Endothelial cell of coronary artery (primary cell): ENCODE measurements around the gene ADAMTS10. TPM values are rescaled to one million over a fixed set of nuclear protein-coding genes. Genes with fewer than 3 reads are reported as not detected.

ENCODE experiments used
- total RNA-seq: library from RNA; depleted of rRNA; stranded (reverse); fragments of >200 nt; gene quantifications from 2 replicates; pipeline ENCODE4 v1.2.3, GENCODE V29; 2014

Gene ADAMTS10
- total RNA-seq, result 2.2 and 11.6 TPM in 2 replicates

DNA sequence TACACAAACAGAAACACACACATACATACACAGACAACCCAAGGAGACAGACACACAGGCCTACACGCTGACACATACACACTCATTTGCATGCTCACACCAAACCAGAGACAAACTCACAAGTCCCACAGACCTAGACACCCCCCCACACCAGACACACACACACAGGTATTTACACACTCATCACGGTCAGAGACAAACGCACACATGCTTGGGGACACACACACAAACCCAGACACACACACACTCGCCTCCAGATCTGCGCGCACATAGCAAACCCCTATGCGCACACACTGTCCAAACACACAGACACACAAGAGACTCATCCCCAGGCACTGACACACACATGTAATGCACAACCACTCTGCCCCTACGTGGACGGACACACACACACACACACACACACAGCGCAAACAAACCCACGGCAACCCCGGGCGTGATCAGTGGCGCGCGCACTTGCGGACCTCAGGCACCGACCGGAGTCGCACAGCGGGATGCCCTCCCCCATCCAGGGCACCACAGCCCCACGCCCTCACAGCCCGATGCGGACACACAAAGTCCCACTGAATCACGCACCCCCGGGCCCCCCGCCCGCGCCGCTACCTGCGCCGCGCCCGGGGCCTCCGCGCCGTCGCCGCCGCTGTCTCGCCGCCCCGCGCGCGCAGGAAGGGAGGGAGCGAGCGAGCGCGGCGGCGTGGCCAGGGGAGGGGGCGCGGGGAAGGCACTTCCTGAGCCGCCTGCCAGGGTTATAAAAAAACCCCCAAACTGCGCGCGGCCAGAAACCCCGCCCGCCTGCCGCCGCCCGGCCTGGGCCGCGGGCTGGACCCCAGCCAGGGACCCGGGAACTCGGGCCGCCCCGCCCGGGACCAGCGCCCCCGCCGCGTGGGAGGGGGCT, at the start of gene ADAMTS10:
ADAMTS10 (minus strand) TSS at position 675 of the 895 bp plus-strand sequence. CDS start 5,005 bp downstream, outside the sequence.

DNA sequence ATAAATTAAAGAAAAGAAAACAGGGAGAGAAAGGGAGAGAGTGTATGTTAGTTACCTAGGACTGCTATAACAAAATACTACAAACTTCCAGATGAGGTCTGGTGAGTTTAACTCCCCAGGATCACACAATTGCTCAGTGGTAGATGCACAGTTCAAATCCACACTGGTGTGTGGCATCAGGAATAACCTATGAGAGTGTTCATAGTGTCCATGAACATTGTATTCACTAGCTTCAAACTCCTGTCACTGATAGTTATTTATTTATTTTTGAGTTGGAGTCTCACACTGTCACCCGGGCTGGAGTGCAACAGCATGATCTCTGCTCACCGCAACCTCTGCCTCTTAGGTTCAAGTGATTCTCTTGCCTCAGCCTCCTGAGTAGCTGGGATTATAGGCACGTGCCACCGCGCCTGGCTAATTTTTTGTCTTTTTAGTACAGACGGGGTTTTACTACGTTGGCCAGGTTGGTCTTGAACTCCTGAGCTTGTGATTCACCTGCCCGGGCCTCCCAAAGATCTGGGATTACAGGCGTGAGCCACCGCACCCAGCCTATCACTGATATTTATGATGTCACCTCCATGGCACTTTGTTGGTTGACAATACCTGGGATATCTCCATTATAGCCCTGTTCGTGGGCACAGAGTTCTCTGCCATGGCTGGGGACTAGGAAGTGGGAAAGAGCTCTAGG, 19.6 kb upstream of the ADAMTS10 start, which contains the start of gene NFILZ:
NFILZ (plus strand) TSS at position 638 of the 688 bp plus-strand sequence. CDS start 46,133 bp downstream, outside the sequence.

DNA sequence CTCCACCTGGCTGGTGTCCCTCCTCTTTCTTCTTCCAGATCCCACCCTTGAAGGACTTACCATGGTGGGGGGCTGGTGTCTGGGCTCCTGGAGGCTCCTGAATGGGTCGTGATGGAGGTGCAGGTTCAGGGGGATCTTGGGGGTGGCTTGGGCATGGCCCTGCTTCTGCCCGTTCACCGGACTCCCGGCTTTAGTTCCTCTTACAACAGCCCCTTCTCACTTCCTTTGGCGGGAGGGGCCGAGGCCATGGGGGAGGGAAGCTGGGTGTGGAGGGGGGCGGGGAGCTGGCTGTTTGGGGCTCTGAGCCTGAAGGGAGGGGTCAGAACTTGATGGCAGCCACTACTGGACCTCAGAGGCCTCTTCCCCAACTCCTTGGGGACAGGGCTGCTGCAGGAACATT, 33.3 kb downstream of the ADAMTS10 start, which contains the start of gene MYO1F:
MYO1F (minus strand) TSS at position 196 of the 400 bp plus-strand sequence; CDS start at position 63, 133 bp downstream.

Other genes with a start within 250 kb of the ADAMTS10 start
- gene ANGPTL4, start 246.6 kb downstream of the ADAMTS10 start, total RNA-seq, result 21.4 and 262 TPM in 2 replicates
- gene RAB11B, start 220.4 kb downstream of the ADAMTS10 start, total RNA-seq, result 60.2 and 82.3 TPM in 2 replicates
- 89.6 and 160 TPM in 2 replicates for gene MARCHF2, start 197.4 kb downstream of the ADAMTS10 start, total RNA-seq
- 79.4 and 116 TPM in 2 replicates for gene HNRNPM, start 165.7 kb downstream of the ADAMTS10 start, total RNA-seq
- gene PRAM1, start 108.1 kb downstream of the ADAMTS10 start, total RNA-seq, result not detected in 2 replicates
- gene ZNF414, start 96.5 kb downstream of the ADAMTS10 start, total RNA-seq, result 2.7 and 5.9 TPM in 2 replicates
- gene MYO1F, start 33.3 kb downstream of the ADAMTS10 start, total RNA-seq, result 0.09 and 0.28 TPM in 2 replicates
- gene NFILZ, start 19.9 kb upstream of the ADAMTS10 start, total RNA-seq, result not detected in 2 replicates
- not detected in 2 replicates for gene ACTL9, start 88.1 kb upstream of the ADAMTS10 start, total RNA-seq
- gene OR2Z1, start 110.9 kb upstream of the ADAMTS10 start, total RNA-seq, result not detected in 2 replicates
- 0.54 and 4.1 TPM in 2 replicates for gene ZNF558, start 221.6 kb upstream of the ADAMTS10 start, total RNA-seq
- gene MBD3L1, start 221.7 kb upstream of the ADAMTS10 start, total RNA-seq, result not detected in 2 replicates